Esophagus squamous epithelium (tissue), 4 donors: Measurements from ENCODE around the gene WRAP73.

ENCODE experiments used
- CTCF ChIP-seq, 6 experiments: fragments of 450-650 bp in 4 of 6; fragments of 200-600 bp in 2 of 6; sonication (generic) in 2 of 6; IDR thresholded peaks; one replicate each; pipeline ENCODE4 v1.5.1; 2016 to 2019; ENCODE audit warnings: antibody characterized with exemption in 6 of 6, mild to moderate bottlenecking in 4 of 6, moderate library complexity in 4 of 6
- POLR2A ChIP-seq, 4 donors: fragments of 450-650 bp; IDR thresholded peaks; one replicate each; pipeline ENCODE4 v1.6.1; 2017; ENCODE audit warnings: antibody characterized with exemption in 4 of 4, mild to moderate bottlenecking in 4 of 4, moderate library complexity in 3 of 4

GRCh38 chr1:3670823-3671265 is 20.9 kb upstream of the WRAP73 start:
- no peak for TF ChIP-seq POLR2A (IDR thresholded peaks at IDR 0.05)
- no peak for TF ChIP-seq CTCF (IDR thresholded peaks at IDR 0.05)
